Measurements from ENCODE around the gene UBAC1.

UBAC1 gene

DNA sequence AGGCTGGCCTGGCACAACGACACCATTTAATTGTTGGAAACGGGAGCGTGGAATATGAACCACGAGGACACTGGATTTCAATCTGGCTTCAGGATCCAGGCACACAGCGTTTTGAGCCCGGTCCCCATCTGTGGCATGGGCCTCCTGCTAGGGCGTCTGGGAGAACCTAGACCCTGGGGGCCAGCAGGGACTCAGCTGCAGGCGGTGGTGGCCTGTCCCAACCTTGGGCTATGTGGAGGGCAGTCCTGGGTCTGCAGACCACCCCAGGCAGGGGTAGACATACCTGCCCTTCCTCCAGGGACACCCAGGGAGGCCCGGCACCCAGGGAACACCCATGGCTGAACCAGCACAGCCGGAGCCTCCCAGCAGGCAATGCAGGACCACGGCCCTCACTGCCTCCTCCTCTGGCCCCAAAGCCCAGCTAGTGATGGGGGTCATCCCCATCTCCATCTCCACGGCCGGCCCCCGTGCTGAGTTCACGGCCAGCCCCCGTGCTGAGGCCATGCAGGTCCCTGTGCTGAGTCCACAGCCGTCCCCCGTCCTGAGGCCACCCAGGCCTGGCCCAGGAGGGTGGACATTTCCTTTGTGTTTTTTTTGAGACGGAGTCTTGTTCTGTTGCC is 18.5 kb upstream of the UBAC1 start:
- no peak overlapping the region for H3K4me3 ChIP-seq (ENCODE audit: low read depth in 1 of 5, low read length in 5 of 5)
- H3K4me1 ChIP-seq (ENCODE audit: control insufficient read depth in 5 of 5, insufficient read depth in 5 of 5, low read length in 5 of 5) = peaks cover 0 to 11% (median 7%) of the 10 kb centered on the region in 5 donors
- H3K27me3 ChIP-seq (ENCODE audit: control insufficient read depth in 5 of 5, insufficient read depth in 4 of 5, low read length in 5 of 5) = peaks cover 9 to 39% (median 27%) of the 10 kb centered on the region in 5 donors
- H3K27ac ChIP-seq (ENCODE audit: low read depth, low read length) = no peak overlapping the region
- H3K9me3 ChIP-seq (ENCODE audit: control insufficient read depth in 5 of 5, low read length in 5 of 5) = no peaks in the 10 kb centered on the region
- H3K36me3 ChIP-seq (ENCODE audit: control insufficient read depth in 5 of 5, insufficient read depth in 5 of 5, low read length in 5 of 5) = no peaks in the 10 kb centered on the region
- H3K9ac ChIP-seq (ENCODE audit: low read length in 5 of 5) = no peak overlapping the region

DNA sequence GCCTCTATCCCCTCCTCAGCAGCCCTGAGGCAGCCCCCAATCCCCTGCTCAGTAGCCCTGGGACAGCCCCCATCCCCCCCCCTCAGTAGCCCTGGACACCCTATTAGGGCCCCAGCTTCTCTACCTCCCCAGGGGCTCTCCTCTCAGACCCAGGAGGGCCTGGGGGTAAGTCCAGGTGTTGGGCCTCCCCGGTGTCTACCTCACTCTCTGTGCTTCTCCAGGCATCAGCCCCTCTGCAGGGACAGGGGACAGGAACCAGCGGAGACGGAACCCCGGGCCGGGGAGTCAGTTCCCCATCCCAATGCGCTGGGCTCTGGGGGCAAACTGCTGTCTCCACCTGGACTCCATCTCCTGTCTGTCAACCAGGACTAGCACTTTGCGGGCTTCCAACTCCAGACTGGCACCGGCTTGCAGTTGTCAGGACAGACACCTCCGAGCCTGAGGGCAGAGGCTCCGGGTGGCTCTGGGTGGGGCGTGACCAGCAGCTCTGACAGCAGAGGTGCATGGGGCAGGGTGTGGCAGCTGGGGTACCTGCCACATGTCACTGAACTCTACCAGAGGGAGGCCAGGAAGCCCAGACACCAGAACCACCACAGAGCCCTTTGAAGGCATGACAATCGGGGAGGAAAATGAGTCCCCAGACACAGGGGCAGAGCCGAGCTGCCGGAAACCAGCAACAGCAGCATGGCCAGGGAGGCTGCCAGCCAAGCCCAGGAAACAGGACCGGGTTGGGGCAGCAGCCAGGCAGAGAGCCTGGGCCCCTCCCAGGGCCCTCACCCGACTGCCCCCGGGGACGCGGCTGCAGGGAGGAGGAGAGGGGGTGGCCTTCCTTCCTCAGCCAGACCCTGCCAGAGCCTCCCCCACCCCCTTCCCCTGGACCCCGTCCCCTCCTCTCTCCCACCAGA is 17.7 kb upstream of the UBAC1 start:
- Histone ChIP-seq H3K9me3 (ENCODE audit: control insufficient read depth in 5 of 5, low read length in 5 of 5) (no peaks in the 10 kb centered on the region), H3K27ac (ENCODE audit: low read depth, low read length) (no peak overlapping the region), H3K4me1 (ENCODE audit: control insufficient read depth in 5 of 5, insufficient read depth in 5 of 5, low read length in 5 of 5) (peaks cover 0 to 14% (median 7%) of the 10 kb centered on the region in 5 donors), H3K27me3 (ENCODE audit: control insufficient read depth in 5 of 5, insufficient read depth in 4 of 5, low read length in 5 of 5) (peaks cover 3 to 32% (median 21%) of the 10 kb centered on the region in 5 donors), H3K9ac (ENCODE audit: low read length in 5 of 5) (peak overlapping the region in 1 of 5 donors; percentile 41), H3K36me3 (ENCODE audit: control insufficient read depth in 5 of 5, insufficient read depth in 5 of 5, low read length in 5 of 5) (no peaks in the 10 kb centered on the region), H3K4me3 (ENCODE audit: low read depth in 1 of 5, low read length in 5 of 5) (no peak overlapping the region)

DNA sequence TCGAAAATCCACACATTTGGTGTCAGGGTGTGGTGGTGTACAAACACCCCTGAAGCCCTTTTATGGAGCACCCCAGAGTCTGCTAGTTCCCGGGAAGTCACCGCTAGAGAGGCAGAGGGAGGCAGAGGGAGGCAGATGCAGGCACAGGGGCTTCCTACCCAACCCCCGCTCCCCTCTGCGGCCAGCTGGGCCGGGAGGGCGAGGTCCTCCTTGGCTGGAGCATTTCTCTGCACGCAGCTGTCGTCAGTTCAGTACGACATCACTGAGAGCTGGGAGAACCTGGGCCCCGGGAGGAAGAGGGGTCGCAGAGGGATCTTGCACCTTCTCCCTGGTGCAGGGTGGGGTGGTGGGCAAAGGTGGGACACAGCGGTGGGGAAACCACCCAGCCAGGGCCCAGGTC is 15.8 kb upstream of the UBAC1 start:
- Histone ChIP-seq H3K27me3 (ENCODE audit: control insufficient read depth in 5 of 5, insufficient read depth in 4 of 5, low read length in 5 of 5) (peaks cover 3 to 24% (median 16%) of the 10 kb centered on the region in 5 donors), H3K4me1 (ENCODE audit: control insufficient read depth in 5 of 5, insufficient read depth in 5 of 5, low read length in 5 of 5) (peaks cover 0 to 23% (median 16%) of the 10 kb centered on the region in 5 donors), H3K9ac (ENCODE audit: low read length in 5 of 5) (no peak overlapping the region), H3K36me3 (ENCODE audit: control insufficient read depth in 5 of 5, insufficient read depth in 5 of 5, low read length in 5 of 5) (no peaks in the 10 kb centered on the region), H3K9me3 (ENCODE audit: control insufficient read depth in 5 of 5, low read length in 5 of 5) (no peaks in the 10 kb centered on the region), H3K27ac (ENCODE audit: low read depth, low read length) (no peak overlapping the region), H3K4me3 (ENCODE audit: low read depth in 1 of 5, low read length in 5 of 5) (no peak overlapping the region)

DNA sequence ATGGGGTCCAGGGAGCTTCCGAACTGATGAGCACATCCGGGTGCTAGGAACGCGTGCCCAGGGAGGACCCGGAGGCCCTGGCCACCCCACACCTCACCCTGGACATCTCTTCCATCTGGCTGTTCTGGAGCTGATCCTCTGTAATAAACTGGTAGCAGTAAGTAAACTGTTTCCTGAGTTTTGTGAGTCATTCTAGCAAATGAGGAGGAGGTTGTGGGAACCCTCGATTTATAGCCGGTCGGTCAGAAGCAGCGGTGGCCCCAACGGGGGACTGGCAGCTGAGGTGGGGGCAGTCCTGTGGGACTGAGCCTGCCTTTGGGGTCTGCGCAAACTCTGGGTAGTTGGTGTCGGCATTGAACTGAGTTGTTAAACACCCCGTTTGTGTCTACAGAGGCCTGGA is 15.4 kb upstream of the UBAC1 start:
- Histone ChIP-seq H3K4me3 (ENCODE audit: low read depth in 1 of 5, low read length in 5 of 5) (no peak overlapping the region), H3K27ac (ENCODE audit: low read depth, low read length) (no peak overlapping the region), H3K36me3 (ENCODE audit: control insufficient read depth in 5 of 5, insufficient read depth in 5 of 5, low read length in 5 of 5) (no peaks in the 10 kb centered on the region), H3K9me3 (ENCODE audit: control insufficient read depth in 5 of 5, low read length in 5 of 5) (no peaks in the 10 kb centered on the region), H3K4me1 (ENCODE audit: control insufficient read depth in 5 of 5, insufficient read depth in 5 of 5, low read length in 5 of 5) (peaks cover 0 to 23% (median 16%) of the 10 kb centered on the region in 5 donors), H3K27me3 (ENCODE audit: control insufficient read depth in 5 of 5, insufficient read depth in 4 of 5, low read length in 5 of 5) (peaks cover 3 to 26% (median 16%) of the 10 kb centered on the region in 5 donors), H3K9ac (ENCODE audit: low read length in 5 of 5) (no peak overlapping the region)

DNA sequence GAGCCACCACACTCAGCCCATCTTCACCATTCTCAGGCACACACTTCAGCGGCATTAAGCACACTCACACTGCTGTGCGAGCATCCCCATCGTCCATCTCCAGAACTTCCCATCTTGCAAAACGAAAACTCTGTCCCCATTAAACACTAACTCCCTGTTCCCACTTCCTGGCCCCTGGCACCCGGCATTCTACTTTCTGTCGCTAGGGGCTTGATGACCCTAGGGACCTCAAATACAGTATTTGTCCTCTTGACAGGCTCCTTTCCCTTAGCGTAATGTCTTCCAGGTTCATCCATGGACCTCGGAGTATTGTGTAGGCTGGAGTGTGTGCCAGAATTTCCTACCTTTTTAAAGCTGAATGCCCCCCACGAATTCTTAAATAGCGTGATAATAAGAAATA is 14.7 kb upstream of the UBAC1 start:
- no peak overlapping the region for H3K27ac ChIP-seq (ENCODE audit: low read depth, low read length)
- H3K9ac ChIP-seq (ENCODE audit: low read length in 5 of 5) = no peak overlapping the region
- H3K9me3 ChIP-seq (ENCODE audit: control insufficient read depth in 5 of 5, low read length in 5 of 5) = no peaks in the 10 kb centered on the region
- no peaks in the 10 kb centered on the region for H3K36me3 ChIP-seq (ENCODE audit: control insufficient read depth in 5 of 5, insufficient read depth in 5 of 5, low read length in 5 of 5)
- peaks cover 0 to 23% (median 16%) of the 10 kb centered on the region in 5 donors for H3K4me1 ChIP-seq (ENCODE audit: control insufficient read depth in 5 of 5, insufficient read depth in 5 of 5, low read length in 5 of 5)
- no peak overlapping the region for H3K4me3 ChIP-seq (ENCODE audit: low read depth in 1 of 5, low read length in 5 of 5)
- H3K27me3 ChIP-seq (ENCODE audit: control insufficient read depth in 5 of 5, insufficient read depth in 4 of 5, low read length in 5 of 5) = peaks cover 3 to 22% (median 14%) of the 10 kb centered on the region in 5 donors

DNA sequence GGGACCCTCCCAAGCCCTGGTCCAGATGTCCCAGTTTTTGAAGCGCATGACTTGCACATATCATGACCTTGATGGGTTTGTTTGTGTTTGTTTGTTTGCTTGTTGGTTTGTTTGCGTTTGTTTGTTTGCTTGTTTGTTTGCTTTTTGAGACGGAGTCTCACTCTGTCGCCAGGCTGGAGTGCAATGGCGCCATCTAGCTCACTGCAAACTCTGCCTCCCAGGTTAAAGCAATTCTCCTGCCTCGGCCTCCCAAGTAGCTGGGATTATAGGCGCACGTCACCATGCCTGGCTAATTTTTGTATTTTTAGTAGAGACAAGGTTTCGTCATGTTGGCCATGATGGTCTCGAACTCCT is 13.0 kb upstream of the UBAC1 start:
- no peaks in the 10 kb centered on the region for H3K36me3 ChIP-seq (ENCODE audit: control insufficient read depth in 5 of 5, insufficient read depth in 5 of 5, low read length in 5 of 5)
- H3K27me3 ChIP-seq (ENCODE audit: control insufficient read depth in 5 of 5, insufficient read depth in 4 of 5, low read length in 5 of 5) = peaks cover 0 to 22% (median 13%) of the 10 kb centered on the region in 5 donors
- H3K4me3 ChIP-seq (ENCODE audit: low read depth in 1 of 5, low read length in 5 of 5) = no peak overlapping the region
- H3K9me3 ChIP-seq (ENCODE audit: control insufficient read depth in 5 of 5, low read length in 5 of 5) = no peaks in the 10 kb centered on the region
- H3K4me1 ChIP-seq (ENCODE audit: control insufficient read depth in 5 of 5, insufficient read depth in 5 of 5, low read length in 5 of 5) = peaks cover 0 to 28% (median 15%) of the 10 kb centered on the region in 5 donors
- H3K27ac ChIP-seq (ENCODE audit: low read depth, low read length) = no peak overlapping the region
- H3K9ac ChIP-seq (ENCODE audit: low read length in 5 of 5) = no peak overlapping the region

DNA sequence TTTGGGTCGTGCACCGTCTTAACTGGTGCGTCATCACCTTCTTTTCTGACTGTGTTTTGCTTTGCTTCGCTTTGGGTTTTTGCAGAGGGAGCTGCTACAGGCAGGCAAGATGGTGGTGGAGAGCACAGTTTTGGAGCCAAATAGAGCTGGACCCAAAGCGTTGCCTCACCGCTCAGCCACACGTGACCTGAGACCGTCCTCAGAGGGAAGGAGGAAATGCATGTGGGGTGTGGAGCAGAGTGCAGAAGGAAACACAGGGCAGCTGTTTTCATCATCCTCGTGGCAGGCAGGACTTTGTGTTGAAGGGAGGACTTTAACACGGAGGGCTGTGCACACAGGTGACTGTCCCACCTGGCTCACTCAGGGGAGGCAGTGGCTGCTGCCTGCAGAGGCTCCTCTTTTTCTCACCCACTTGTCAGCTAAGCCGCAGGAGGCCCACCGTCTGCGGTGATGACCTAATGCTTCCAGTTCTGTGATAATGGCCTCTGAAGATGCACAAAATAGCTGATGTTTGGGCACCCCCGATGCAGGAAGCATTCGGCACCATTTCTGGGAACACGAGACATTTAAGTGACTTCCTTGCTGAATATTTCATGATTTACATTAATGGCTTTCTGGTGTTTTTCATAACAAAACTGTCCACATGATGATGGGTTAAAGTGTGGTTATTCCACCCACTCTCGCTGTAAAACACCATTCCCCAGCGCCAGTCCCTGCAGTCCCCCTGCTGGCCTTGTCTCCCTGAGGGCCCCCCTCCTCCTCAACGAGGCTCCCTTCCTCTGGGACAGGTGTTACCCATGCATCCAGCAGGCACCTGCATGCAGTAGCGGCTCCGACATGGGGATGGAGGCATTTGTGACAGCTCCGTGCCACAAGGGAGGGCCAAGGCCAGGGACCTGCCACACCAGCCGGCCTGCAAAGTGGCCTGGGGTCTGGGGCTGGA is 12.4 kb upstream of the UBAC1 start:
- Histone ChIP-seq H3K27ac (ENCODE audit: low read depth, low read length) (no peak overlapping the region), H3K9ac (ENCODE audit: low read length in 5 of 5) (peak overlapping the region in 1 of 5 donors; percentile 12), H3K36me3 (ENCODE audit: control insufficient read depth in 5 of 5, insufficient read depth in 5 of 5, low read length in 5 of 5) (no peaks in the 10 kb centered on the region), H3K27me3 (ENCODE audit: control insufficient read depth in 5 of 5, insufficient read depth in 4 of 5, low read length in 5 of 5) (peaks cover 0 to 19% (median 13%) of the 10 kb centered on the region in 5 donors), H3K4me1 (ENCODE audit: control insufficient read depth in 5 of 5, insufficient read depth in 5 of 5, low read length in 5 of 5) (peaks cover 3 to 28% (median 15%) of the 10 kb centered on the region in 5 donors), H3K4me3 (ENCODE audit: low read depth in 1 of 5, low read length in 5 of 5) (no peak overlapping the region), H3K9me3 (ENCODE audit: control insufficient read depth in 5 of 5, low read length in 5 of 5) (no peaks in the 10 kb centered on the region)

DNA sequence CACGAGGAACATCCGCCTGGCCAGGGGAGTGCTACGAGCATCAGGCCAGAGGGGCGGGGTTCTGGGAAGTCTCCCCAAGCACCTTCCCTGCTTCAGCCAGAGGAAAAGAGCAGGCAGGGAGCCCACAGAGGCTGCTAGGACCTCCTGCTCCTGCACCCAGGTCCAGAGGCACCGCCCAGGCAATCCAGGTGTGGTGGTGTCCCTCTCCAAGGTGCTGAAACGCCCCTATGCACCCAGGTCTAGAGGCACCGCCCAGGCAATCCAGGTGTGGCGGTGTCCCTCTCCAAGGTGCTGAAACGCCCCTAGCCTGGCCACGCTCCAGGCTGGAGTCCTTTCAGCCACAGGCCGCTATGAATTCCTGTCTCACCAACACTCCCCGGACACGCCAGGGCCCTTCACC is 10.7 kb upstream of the UBAC1 start:
- Histone ChIP-seq H3K27me3 (ENCODE audit: control insufficient read depth in 5 of 5, insufficient read depth in 4 of 5, low read length in 5 of 5) (peaks cover 0 to 15% (median 9%) of the 10 kb centered on the region in 5 donors), H3K27ac (ENCODE audit: low read depth, low read length) (no peak overlapping the region), H3K9me3 (ENCODE audit: control insufficient read depth in 5 of 5, low read length in 5 of 5) (no peaks in the 10 kb centered on the region), H3K9ac (ENCODE audit: low read length in 5 of 5) (no peak overlapping the region), H3K4me1 (ENCODE audit: control insufficient read depth in 5 of 5, insufficient read depth in 5 of 5, low read length in 5 of 5) (peaks cover 5 to 39% (median 27%) of the 10 kb centered on the region in 5 donors), H3K4me3 (ENCODE audit: low read depth in 1 of 5, low read length in 5 of 5) (no peak overlapping the region), H3K36me3 (ENCODE audit: control insufficient read depth in 5 of 5, insufficient read depth in 5 of 5, low read length in 5 of 5) (no peaks in the 10 kb centered on the region)

DNA sequence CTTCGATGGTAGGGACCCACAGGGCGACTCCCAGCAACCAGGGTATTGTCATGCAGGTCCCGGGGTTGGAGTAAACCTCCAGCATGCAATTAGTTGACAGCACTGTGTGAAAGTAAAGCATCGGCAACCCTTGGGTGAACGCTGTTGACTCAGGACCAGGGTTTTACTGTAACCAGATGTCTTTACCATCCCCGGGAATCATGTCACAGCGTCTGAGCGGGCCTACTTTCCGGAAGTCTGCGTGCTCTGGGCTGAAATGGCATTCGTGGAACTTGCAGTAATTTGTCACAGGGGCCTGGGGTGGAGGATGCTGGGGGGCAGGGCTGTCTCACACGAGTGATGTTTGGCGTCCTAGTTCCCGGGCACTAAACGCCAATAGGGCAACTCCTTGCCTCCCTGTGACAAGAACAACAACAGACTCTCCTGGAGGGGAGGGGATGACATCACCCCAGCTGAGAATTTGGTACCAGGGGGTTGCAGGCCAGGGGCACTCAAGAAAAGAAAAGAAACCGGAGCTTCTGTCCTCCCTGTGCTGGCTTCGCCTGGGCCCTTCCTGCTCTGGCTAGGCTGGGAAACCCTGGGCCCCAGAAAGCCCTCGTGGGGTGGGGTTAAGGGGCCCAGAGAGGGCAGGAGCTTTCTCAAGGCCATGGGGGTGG is 10.1 kb upstream of the UBAC1 start:
- H3K4me3 ChIP-seq (ENCODE audit: low read depth in 1 of 5, low read length in 5 of 5) = no peak overlapping the region
- no peak overlapping the region for H3K9ac ChIP-seq (ENCODE audit: low read length in 5 of 5)
- no peaks in the 10 kb centered on the region for H3K9me3 ChIP-seq (ENCODE audit: control insufficient read depth in 5 of 5, low read length in 5 of 5)
- no peaks in the 10 kb centered on the region for H3K36me3 ChIP-seq (ENCODE audit: control insufficient read depth in 5 of 5, insufficient read depth in 5 of 5, low read length in 5 of 5)
- no peak overlapping the region for H3K27ac ChIP-seq (ENCODE audit: low read depth, low read length)
- H3K4me1 ChIP-seq (ENCODE audit: control insufficient read depth in 5 of 5, insufficient read depth in 5 of 5, low read length in 5 of 5) = peaks cover 5 to 39% (median 27%) of the 10 kb centered on the region in 5 donors
- peaks cover 0 to 9% (median 4%) of the 10 kb centered on the region in 5 donors for H3K27me3 ChIP-seq (ENCODE audit: control insufficient read depth in 5 of 5, insufficient read depth in 4 of 5, low read length in 5 of 5)

All from subcutaneous abdominal adipose tissue (tissue), 5 donors.